Renal cortical epithelial cell (primary cell): ENCODE measurements around the gene ACO2. TPM values are rescaled to one million over a fixed set of nuclear protein-coding genes. Genes with fewer than 3 reads are reported as not detected.
"Not testable (repeated sequence)": the region's sequence is repeated elsewhere in the genome, so short reads cannot be mapped to it uniquely, and the experiment has no call there.

Source experiments
- DNase-seq: peaks from one replicate; pipeline ENCODE4 v3.0.0-alpha.2; 2011; ENCODE audit warnings: low read depth
- total RNA-seq: library from RNA; depleted of rRNA; stranded (reverse); fragments of >200 nt; gene quantifications from 2 replicates; pipeline ENCODE4 v1.2.3, GENCODE V29; 2014

ACO2 gene
- total RNA-seq, 1 donor from 2014 or later, result 141 TPM

DNA sequence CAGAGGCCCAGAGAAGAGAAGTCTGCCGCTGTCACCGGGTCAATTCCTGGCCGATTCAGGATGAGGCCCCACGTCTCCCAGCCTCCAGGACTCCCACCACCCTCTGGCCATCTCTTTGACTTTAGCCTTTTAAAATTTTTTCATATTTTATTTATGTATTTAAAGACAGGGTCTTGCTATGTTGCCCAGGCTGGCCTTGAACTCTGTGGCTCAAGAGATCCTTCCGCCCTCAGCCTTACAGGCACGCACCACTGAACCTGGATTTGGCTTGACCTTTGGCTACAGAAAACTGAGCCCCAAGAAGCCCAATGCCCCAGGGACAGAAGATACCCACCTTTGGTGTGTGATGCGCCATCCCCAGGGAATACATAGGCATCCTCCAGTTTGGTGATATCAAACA lies 71.4 kb downstream of the ACO2 start:
- DNase-seq, result no peak

DNA sequence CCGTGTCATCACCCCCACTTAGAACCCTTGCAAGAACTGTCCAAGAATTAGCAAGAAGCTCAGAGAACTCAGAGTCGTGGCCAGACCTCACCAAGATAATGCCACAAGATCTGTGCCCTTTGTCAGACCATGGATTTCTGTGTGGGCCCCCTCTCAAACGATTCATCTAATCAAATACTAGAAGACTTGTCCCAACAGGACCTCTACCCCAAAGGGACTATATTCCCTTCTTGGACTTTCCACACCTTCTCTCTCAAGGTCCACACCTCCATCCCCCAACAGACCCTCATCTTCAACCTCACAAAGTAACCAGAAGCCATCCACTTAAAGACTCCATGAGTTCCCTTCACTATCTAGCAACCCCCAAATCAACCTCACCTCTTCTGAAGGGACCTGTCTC lies 72.6 kb downstream of the ACO2 start:
- no peak for DNase-seq

DNA sequence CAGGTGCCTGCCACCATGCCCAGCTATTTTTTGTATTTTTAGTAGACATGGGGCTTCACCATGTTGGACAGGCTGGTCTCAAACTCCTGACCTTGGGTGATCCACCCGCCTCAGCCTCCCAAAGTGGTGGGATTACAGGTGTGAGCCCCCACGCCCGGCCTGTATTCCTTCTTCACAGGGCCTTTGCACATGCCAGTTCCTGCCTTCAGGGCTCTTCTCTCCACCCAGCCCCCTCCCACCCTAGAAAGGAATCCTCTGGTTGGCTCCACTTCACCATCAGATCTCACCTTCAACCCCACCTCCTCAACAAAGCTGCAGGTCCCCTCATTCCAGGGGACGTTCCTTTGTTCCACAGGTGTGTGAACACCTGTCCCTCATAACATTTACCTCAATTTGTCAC lies 73.3 kb downstream of the ACO2 start:
- DNase-seq, result no peak

DNA sequence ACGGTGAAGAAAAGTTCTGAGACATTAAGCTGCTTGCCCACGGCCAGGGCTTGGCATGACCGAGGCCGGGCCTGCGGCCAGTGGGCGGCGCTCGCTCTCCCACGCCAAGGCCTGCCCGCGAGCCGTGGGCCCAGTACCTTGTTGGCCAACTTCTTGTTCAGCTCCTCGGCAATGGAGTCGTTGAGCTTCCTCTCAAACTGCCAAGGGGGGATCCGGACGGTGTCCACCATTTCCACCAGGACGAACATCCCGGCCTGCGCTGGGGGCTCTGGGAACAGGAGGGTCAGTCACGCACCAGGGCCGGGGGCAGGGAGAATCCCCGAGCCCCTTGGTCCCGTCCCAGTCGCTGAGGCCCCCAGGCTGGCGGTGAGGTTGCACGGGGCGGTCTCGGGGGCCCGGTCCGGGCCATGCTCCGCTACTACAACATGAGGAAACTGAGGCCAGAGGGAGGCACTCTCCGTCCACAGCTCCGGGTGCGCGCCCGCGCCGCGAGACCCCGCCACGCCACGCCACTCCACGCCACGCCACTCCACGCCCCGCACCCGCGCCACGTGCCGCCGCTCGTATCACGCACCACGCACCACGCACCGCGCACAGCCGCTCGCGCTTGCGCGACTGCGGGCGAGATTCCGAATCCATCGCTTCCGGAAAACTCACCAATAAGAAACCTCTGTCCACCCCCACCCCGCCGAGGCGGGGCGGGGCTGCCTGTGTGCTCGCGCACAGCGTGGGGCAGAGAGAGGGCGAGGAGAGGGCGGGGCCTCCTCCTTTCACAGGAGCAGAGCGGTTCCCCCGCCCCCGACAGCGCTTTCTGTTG lies 75.1 kb downstream of the ACO2 start, which contains the start of gene POLR3H:
POLR3H (minus strand) TSS at position 617 of the 817 bp plus-strand sequence; CDS start at position 248, 369 bp downstream.
- DNase-seq, result peak; percentile 92

DNA sequence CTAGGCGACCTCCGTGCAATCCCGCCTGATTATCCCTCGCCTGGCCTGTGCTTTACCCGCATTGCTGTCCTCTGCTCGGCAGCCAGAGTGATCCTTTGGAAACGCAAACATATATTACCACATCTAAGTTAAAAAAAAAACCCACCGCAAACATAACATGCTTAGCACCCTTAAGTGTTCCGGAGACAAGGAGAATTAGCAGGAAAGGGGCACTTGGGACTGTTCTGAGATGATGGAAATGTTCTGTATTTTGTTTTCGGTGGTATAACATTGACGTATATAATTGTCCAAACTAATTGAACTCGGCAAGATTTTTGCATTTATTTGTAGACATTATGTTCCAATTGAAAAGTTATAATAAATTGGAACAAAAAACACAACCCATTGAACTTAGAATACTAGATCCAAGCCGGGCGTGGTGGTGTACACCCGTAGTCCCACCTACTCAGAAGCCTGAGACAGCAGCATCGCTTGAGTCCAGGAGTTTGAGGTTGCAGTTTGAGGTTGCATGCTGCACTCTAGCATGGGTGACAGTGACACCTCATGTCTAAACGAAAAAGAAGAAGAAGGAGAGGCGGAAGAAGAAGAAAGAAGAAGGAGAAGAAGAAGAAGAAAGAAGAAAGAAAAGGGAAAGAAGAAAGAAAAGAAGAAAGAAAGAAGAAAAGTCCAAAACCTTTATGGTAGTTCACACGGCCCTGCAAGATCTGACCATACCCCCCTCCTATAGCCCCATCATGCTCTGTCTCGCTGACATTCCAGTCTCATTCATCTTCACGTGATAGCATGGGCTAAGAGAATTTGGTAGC lies 76.0 kb downstream of the ACO2 start:
- DNase-seq, result no peak

DNA sequence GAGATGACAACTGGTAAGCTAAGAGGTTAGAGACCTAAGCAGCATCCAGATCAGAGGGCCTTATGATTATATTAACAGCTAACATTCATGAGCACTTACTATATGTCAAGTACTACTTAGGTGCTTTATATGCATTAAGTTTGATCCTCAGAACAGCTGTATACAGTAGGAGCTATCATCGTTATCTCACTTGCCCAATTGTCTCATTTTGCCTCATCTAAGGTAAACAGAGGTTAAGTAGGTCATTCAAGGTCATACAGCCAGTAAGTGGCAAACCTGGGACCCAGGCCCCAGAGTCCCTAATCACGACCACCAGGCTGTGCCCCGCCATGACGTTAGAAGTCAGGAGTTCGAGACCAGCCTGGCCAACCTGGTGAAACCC lies 79.9 kb downstream of the ACO2 start:
- no peak for DNase-seq

DNA sequence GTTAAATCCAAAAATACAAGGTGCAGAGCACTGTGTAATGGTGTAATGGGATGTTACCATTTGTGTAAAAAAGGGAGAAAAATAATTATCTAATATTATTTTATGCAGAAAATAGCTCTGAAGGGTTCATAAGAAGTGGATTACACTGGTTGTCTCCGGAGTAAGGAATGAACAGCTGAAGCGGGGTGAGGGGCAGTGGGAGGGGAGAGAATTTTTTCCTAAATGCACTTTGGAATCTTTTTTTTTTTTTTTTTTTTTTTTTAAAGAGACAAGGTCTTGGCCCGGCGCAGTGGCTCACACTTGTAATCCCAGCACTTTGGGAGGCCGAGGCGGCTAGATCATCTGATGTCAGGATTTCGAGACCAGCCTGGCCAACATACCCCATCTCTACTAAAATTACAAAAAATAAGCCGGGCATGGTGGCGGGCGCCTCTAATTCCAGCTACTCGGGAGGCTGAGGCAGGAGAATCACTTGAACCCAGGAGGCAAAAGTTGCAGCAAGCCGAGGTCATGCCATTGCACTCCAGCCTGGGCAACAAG lies 82.1 kb downstream of the ACO2 start:
- no peak for DNase-seq

DNA sequence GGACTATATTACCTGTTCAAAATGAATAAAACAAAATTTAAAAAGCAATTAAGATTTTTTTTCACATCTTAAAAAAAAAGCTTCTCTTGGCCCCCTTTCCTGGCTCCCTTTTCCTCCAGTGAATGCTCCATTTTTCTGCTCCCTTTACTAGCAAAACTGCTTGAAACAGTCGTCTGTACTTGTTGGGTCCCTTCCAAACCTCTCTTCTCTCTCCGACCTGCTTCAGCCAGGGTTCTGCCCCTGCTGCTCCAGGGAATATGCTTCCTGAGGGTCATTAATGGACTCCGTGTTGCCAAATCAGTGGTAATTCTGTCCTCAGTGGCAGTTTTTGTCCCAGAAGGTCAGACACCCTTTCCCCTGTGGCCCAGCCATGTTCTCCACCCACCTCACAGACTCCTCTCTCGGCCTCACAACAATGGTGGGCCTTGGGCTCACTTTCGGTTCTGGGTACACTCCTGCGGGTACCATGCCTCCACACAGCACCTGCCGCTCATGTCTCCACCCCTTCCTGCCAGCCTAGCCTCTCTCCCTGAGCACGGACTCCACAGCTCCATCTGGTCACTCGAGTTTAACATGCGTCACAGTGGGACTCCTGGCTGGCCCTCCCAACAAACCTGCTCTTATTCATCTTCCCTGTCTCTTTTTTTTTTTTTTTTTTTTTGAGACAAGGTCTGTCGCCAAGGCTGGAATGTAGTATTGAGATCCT lies 83.1 kb downstream of the ACO2 start:
- no peak for DNase-seq

DNA sequence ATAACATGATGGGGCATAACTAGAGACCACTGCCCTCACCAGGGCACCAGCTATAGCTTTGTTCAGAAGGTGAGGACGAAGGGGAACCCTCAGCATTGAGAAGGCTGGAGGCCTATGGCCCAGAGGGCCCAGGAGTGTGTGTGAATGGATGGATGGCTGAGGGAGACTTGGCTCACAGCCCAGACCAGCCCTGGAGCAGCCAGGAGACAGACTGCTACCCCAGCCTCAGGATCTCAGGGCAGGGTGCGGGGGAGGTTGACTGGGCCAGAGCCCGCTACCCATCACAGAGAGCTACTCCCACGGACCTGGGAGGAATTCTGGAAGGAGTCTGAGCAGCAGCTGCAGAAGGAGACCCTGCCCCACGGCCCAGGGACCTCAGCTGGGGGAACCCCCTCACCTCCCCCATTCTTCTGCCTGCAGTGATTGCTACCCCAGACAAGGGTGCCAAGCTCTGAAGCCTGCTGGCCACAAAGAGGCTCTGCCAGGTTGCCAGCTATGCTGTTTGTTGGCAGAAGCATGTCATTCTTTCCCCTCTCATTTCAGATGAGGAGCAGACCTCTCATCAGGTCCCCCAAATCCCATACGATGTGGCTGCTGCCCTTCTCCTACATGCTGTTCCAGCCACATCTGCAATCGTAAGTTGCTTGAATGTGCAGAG lies 86.5 kb downstream of the ACO2 start:
- no peak for DNase-seq

DNA sequence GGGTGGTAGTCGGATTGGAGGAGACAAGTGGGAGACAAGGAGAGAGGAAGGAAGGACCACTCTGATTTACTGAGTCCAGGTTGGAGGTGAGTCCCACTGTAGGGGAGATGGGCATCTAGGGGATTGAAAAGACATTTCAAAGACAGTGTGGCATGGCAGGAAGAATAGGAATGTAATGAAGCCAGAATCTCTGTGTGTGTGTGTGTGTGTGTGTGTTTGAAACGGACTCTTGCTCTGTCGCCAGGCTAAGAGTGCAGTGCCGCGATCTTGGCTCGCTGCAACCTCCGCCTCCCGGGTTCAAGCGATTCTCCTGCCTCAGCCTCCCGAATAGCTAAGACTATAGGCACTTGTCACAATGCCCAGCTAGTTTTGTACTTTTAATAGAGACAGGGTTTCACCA lies 87.6 kb downstream of the ACO2 start:
- DNase-seq, result no peak

DNA sequence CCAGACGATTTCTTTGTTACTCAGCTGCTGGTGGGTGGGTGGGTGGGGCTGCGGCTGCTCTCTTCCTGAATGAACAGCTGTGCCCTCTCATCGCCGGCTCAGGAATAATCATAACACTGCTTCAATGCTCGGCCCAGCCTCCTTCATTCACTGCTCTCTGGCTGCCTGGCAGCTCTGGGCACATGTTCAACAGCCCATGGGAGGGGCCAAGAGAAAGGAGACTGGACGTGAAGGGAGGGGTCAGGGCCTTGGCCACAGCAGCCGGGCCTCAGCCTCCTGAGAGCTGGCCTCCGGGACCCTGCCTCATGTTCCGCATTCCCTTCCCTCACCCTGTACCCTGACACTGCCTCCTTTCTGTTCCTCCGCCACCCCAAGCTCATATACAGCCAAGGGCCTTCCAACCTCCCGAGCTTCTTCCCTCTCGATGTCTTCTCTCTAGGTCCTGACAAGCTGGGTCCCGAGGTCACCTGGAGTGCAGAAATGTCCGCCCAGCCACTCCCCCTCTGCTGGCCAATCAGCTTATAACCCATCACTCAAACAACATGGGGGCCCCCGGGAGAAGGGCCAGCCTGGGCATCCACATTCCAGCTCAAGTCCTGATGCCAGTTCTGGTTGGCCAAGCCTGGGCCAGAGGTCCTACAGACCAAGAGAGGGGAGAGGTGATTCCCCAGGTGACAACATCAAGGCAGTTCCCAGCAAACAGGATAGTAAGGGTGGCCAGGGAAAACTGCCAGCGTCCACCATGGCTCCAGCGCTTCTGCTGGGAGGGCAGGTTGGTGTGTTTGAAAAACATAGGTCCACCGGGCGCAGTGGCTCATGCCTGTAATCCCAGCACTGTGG lies 88.7 kb downstream of the ACO2 start:
- peak; percentile 57 for DNase-seq

DNA sequence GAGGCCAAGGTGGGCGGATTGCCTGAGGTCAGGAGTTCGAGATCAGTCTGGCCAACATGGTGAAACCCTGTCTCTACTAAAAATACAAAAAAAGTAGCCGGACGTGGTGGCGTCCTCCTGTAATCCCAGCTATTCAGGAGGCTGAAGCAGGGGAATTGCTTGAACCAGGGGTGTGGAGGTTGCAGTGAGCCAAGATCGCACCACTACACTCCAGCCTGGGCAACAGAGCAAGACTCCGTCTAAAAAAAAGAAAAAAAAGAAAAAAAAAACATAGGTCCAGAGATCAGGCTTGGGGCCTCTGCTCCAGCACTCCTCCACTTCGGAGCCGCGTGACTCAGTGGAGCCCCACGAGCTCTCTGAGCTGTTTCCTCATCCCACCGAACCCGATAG lies 89.3 kb downstream of the ACO2 start:
- DNase-seq, result not testable (repeated sequence)

DNA sequence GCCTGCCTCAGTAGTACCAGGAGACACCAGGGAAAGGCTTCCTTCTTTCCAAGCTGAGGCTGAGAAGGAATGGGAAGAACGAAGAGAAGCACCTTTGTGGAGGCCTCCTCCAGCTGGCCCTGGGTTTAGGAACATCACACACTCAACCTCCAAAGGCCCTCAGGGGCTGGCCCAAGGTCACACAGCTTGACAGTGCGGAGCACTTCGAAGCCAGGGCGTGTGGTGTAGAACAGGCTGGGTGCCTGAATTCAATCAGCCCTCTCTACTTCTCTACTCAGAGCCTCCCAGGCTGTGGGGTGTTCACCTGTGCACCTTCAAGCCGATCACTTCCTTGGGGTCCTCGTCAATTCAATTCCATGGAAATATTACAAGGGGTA lies 91.2 kb downstream of the ACO2 start:
- no peak for DNase-seq

DNA sequence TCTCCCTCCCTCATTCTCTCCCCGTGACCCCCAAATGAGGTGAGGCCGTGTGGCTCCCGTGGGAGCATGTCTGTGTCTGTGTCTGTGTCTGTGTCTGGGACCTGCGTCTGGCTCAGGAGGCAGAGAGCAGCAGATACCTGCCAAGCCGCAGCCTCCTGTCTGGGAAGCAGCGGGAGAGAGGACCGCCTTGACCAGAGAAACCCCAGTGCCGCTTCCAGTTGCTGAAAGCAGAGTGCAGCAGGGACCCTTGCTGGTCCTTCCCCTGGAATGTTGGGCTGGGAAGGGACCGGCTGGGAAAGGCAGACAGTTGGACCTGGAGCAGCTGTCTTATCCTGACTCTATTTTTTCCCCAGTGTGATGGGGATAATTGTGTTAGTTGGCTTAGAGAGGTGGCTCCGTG lies 92.4 kb downstream of the ACO2 start:
- no peak for DNase-seq

DNA sequence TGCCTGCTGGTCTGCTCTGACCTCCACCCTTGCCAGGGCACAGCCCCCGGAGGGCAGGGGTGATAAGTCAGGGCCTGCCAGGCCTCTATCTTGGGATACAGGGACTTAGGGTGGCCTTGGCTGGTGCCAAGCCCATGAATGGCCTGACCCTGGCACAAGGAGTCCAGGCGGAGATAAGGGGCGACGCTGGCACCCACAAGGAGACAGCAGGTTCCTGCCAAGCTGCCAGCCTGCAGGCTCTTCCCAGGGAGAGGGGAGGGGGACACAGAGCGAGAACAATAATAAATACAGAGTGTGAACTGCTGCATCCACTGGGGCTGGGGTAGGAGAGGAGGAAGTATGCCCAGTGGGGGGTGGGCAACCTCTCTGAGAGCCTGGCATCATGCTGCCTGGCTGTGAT lies 92.9 kb downstream of the ACO2 start:
- no peak for DNase-seq

DNA sequence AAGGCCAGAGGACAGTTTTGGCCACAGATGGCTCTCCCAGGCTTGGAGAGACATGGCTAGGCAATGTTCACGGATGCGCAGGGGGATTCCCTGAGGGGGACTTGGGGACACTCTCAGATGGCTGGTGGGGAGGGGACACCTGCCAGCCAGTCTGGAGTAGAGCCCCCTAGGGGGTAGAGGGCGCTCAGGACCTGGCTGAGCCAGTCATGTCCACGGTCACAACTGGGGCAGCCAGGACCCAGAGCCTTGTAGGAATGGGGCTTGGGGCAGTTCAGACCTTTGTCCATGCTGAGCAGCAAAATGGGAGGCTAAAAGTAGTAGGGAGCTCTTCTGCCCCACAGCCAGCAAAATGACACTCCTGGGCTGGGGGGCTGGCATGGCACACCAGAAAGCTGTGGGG lies 93.5 kb downstream of the ACO2 start:
- no peak for DNase-seq

DNA sequence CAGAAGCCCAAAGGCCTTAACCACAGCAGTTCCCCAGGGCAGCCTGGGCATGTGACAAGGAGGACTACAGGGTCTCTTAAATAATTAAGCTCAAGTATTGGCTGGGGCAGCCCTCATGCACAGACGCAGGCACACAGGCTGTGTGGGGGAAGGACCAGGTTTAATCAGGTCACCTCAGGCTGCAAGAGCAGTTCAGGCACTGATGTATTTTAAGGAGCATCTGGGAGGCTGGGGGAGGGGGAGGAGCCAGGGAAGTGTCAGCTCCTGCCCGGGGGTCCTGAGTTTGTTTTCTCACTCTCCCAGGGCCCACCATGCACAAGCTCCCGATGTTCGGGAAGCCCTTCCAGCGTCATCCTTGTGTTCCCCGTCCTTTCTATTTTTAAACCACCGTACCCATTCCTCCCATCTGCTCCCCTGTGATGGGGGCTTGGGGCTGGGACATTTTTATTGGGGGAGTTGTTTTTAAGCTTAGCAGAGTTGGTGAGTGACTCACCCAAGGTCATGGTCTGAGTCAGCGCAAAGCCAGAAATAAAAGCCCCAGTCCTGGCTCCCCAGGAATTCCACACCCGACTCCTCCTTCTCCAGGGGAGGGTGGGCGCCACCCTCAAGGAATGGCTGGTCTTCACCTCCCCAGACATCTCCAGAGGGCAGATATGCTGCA lies 94.3 kb downstream of the ACO2 start:
- peak; percentile 91 for DNase-seq

DNA sequence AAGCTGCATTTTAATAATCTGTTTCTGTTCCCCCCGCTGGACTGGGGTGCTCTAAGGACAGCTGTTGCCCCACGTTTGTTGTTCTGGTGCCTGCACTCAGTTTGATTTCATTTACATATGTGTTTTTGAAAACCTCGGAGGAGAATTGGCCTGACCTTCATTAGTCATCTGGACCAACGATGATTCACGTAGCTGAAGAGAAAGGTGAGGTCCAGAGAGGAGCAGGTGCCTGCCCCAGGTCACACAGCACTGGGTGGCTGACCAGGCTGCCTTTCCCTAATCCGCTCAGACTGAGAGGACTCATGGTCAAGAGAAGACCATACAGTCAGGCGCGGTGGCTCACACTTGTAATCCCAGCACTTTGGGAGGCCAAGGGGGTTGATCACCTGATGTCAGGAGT lies 95.6 kb downstream of the ACO2 start:
- DNase-seq, result peak; percentile 74

DNA sequence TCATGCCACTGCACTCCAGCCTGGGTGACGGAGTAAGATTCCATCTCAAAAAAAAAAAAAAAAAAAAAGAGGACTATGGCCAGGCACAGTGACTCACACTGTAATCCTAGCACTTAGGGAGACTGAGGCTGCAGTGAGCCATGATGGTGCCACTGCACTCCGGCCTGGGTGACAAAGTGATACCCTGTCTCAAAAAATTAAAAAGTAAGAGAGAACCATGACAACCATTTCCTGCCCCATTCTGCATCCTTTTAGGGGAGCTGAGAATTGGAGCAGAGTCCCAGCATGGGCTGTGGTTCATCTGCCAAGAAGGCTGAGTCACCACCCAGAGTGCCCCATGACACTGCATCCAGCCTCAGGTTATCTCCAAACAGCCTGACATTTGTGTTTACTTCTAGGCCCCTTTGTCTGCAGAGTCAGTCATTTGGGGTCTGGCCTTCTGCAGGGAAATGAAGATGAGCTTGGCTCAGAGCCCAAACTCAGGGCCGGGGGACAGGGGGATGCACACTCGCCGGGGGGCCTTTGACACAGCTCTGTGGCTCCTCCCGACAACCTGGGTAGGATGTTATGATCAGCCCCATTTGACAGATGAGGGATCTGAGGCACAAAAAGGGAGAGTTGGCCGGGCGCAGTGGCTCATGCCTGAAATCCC lies 96.6 kb downstream of the ACO2 start:
- DNase-seq, result peak; percentile 79

DNA sequence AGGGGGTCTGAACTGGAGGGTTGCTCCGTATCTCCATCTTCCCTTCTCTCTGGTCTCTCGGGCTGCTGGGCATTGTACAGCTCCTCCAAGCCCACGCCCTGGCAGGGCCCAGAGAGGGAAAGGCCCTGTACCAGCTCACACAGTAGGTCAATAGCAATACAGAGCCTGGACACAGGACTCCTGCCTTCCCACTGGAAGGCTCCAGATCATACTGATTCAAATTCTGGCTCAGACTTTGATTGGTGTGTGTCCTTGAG lies 98.5 kb downstream of the ACO2 start:
- no peak for DNase-seq
